Heart right ventricle (tissue), 16 donors: Measurements from ENCODE around the gene P3H2. TPM values are rescaled to one million over a fixed set of nuclear protein-coding genes. Genes with fewer than 3 reads are reported as not detected.

Source experiments
- ATAC-seq, 8 donors: fragments of 200-7000 bp; cut with Tn5 transposase; one replicate each; pipeline ENCODE4 v1.9.1; 2020; ENCODE audit warnings: mild to moderate bottlenecking in 8 of 8, moderate library complexity in 8 of 8, moderate number of reproducible peaks in 1 of 8
- DNase-seq, 2 donors: peaks; one replicate each; pipeline ENCODE4 v3.0.0-alpha.2; 2020
- H3K27ac ChIP-seq, 10 donors: fragments of 200-600 bp; sonication (generic) in 2 of 10; one replicate each; pipeline versions ENCODE4 v1.5.0 to v1.8.0; 2020 to 2022; ENCODE audit warnings: mild to moderate bottlenecking in 3 of 10
- H3K27me3 ChIP-seq, 7 donors: fragments of 200-600 bp; one replicate each; pipeline ENCODE4 v1.8.0; 2021 to 2022; ENCODE audit warnings: mild to moderate bottlenecking in 2 of 7
- H3K36me3 ChIP-seq, 9 donors: fragments of 200-600 bp; sonication (generic) in 1 of 9; one replicate each; pipeline versions ENCODE4 v1.5.0 to v1.8.0; 2020 to 2022; ENCODE audit warnings: mild to moderate bottlenecking in 2 of 9
- H3K4me1 ChIP-seq, 9 donors: fragments of 200-600 bp; sonication (generic) in 1 of 9; one replicate each; pipeline versions ENCODE4 v1.5.0 to v1.8.0; 2020 to 2022; ENCODE audit warnings: mild to moderate bottlenecking in 4 of 9
- H3K4me3 ChIP-seq, 10 donors: fragments of 200-600 bp; sonication (generic) in 2 of 10; one replicate each; pipeline versions ENCODE4 v1.5.0 to v1.8.0; 2020 to 2022; ENCODE audit warnings: mild to moderate bottlenecking in 7 of 10, moderate library complexity in 2 of 10
- H3K9me3 ChIP-seq, 11 donors: fragments of 200-600 bp in 10 of 11; sonication (generic) in 2 of 11; one replicate each; pipeline versions ENCODE4 v1.5.0 to v1.8.0; 2013 to 2022; ENCODE audit warnings: mild to moderate bottlenecking in 2 of 11, control low read depth in 1 of 11, moderate library complexity in 1 of 11
- CTCF ChIP-seq, 9 donors: fragments of 200-600 bp; sonication (generic) in 2 of 9; IDR thresholded peaks; one replicate each; pipeline versions ENCODE4 v1.5.0 to v1.8.0; 2021 to 2022; ENCODE audit warnings: antibody characterized with exemption in 9 of 9, mild to moderate bottlenecking in 5 of 9, moderate library complexity in 1 of 9
- WGBS, 2 donors: extraction: QIAGEN DNeasy Blood & Tissue Kit; methylation state at CpG; one replicate each; pipeline ENCODE4 v1.1.7; 2013; ENCODE audit warnings: inconsistent platforms in 1 of 2; 5-methylcytosine and 5-hydroxymethylcytosine counted together
- intact Hi-C, 10 donors: fragments of 100-400 bp; cut with DNase I; formaldehyde crosslinking; loops; one replicate each; pipeline versions ENCODE4 v1.11.1 to v1.14.2; 2022
- polyA plus RNA-seq, 2 donors: library from polyadenylated mRNA; stranded (reverse); fragments of 200-250 nt; gene quantifications; one replicate each; pipeline ENCODE4 v1.2.3, GENCODE V29; 2013
- total RNA-seq, 10 donors: library from RNA; stranded (reverse); fragmentation: NEBNext Ultra II Directional in 3 of 10; extraction: Animal tissue kit (Norgen Biotek cat#: 25700) in 3 of 10; gene quantifications; one replicate each; pipeline versions ENCODE4 v1.2.1 to v1.2.4, GENCODE V29; 2021 to 2023
- donor health status: Arrhythmogenic right ventricular cardiomyopathy.
- donor health status: ischemic (EF 13 %, LVEDD 7.1; RV severe dilation, severe dysfunction).
- donor health status: healthy with polysubstance abuse.
- donor health status: DM: no; HTN: yes; CAD: no.
- donor health status: DM: no; HTN: no; CAD: no.
- donor health status: ischemic (EF 25% LVEDD 6.9; RV normal size, moderate dysfunction).
- donor health status: ischemic (EF 25% LVEDD 5.7; RV mildly dilated, moderate dysfunction).
- donor health status: healthy.
- donor health status: DM: yes; HTN: yes; CAD: no.
- donor health status: Ischemic cardiomyopathy.
- donor health status: ischemic (EF 35%, LVEDD 5.7; RV mildly dilated, moderate dysfunction).
- donor health status: nonischemic (EF 11% LVEDD 7.7; RV severe dilation, severe dysfunction).
- donor health status: DM: yes; HTN: yes; CAD: no.
- donor health status: PGD.
- donor health status: ischemic (EF 29% LVEDD 5.4; RV normal size, mild dysfunction).
- donor health status: nonischemic (EF 23%, LVEDD 6.1; RV moderate dilation, normal function).

The P3H2 gene
- total and polyA plus RNA-seq, 12 donors, result 0.49 to 28.8 (median 3.5) TPM

GRCh38 chr3:190000861-190001196 lies 119.9 kb downstream of the P3H2 start:
- Histone ChIP-seq H3K9me3 (no peaks in the 10 kb centered on the region), H3K4me3 (no peak overlapping the region), H3K27me3 (no peaks in the 10 kb centered on the region), H3K36me3 (no peaks in the 10 kb centered on the region), H3K27ac (no peak overlapping the region), H3K4me1 (peaks cover 0 to 16% (median 5%) of the 10 kb centered on the region in 9 donors)
- 76 to 82% methylated on average over 5 of the region's 5 CpGs for WGBS, 2 donors
- TF ChIP-seq CTCF (IDR thresholded peaks at IDR 0.05), result peak in 1 of 9 donors; percentile 14
- intact Hi-C loops, result loop anchor here in 1 of 10 donors (10.0 kb wide), 1 partner anchor 114 kb away; no protein-coding TSS in a partner anchor
- no peak for DNase-seq
- no peak for ATAC-seq

GRCh38 chr3:190000187-190000860 lies 120.4 kb downstream of the P3H2 start:
- no peaks in the 10 kb centered on the region for H3K9me3 ChIP-seq
- ATAC-seq (no peak), DNase-seq (no peak)
- WGBS, 2 donors, result 83% methylated on average over 4 of the region's 4 CpGs
- H3K4me3 ChIP-seq, result no peak overlapping the region
- no peaks in the 10 kb centered on the region for H3K36me3 ChIP-seq
- TF ChIP-seq CTCF (IDR thresholded peaks at IDR 0.05), result no peak
- H3K27ac ChIP-seq, result no peak overlapping the region
- peaks cover 0 to 16% (median 5%) of the 10 kb centered on the region in 9 donors for H3K4me1 ChIP-seq
- H3K27me3 ChIP-seq, result no peaks in the 10 kb centered on the region
- intact Hi-C loops, result loop anchor here in 1 of 10 donors (10.0 kb wide), 1 partner anchor 114 kb away; no protein-coding TSS in a partner anchor

- Histone ChIP-seq H3K27ac (no peak overlapping the region), H3K36me3 (no peaks in the 10 kb centered on the region), H3K27me3 (no peaks in the 10 kb centered on the region), H3K4me3 (no peak overlapping the region), H3K4me1 (peaks cover 0 to 16% (median 5%) of the 10 kb centered on the region in 9 donors), H3K9me3 (no peaks in the 10 kb centered on the region)
- TF ChIP-seq CTCF (IDR thresholded peaks at IDR 0.05), result no peak
- DNase-seq, result no peak
- intact Hi-C loops, result loop anchor here in 1 of 10 donors (10.0 kb wide), 1 partner anchor 115 kb away; no protein-coding TSS in a partner anchor
- ATAC-seq, result no peak
- WGBS, 2 donors, result 87 to 93% methylated on average over 4 of the region's 4 CpGs
Observed at GRCh38 chr3:189999718-190000117, 121.0 kb downstream of the P3H2 start.

- H3K27me3 ChIP-seq, result no peaks in the 10 kb centered on the region
- no peaks in the 10 kb centered on the region for H3K4me1 ChIP-seq
- H3K4me3 ChIP-seq, result no peak overlapping the region
- intact Hi-C loops, result no loop called here
- no peak overlapping the region for H3K27ac ChIP-seq
- no peak for TF ChIP-seq CTCF (IDR thresholded peaks at IDR 0.05)
- H3K9me3 ChIP-seq, result no peaks in the 10 kb centered on the region
- ATAC-seq, result no peak
- DNase-seq, result no peak
- H3K36me3 ChIP-seq, result no peaks in the 10 kb centered on the region
- 88 to 89% methylated on average over 3 of the region's 3 CpGs for WGBS, 2 donors
Observed at GRCh38 chr3:189995129-189995528, 125.6 kb downstream of the P3H2 start.
